WI38 (cell line): Measurements from ENCODE around the gene NCF4.

ENCODE experiments used
- H3K4me3 ChIP-seq: 2 replicates; pipeline ENCODE4 v1.5.1; 2011; ENCODE audit warnings: low read depth, mild to moderate bottlenecking, control low read depth, low read length
- TF ChIP-seq, protein P1 (sequence below): IDR thresholded peaks from 2 replicates; pipeline ENCODE4 v1.5.1; 2012; ENCODE audit warnings: low read depth, mild to moderate bottlenecking, control low read depth, low read length

NCF4 gene

DNA sequence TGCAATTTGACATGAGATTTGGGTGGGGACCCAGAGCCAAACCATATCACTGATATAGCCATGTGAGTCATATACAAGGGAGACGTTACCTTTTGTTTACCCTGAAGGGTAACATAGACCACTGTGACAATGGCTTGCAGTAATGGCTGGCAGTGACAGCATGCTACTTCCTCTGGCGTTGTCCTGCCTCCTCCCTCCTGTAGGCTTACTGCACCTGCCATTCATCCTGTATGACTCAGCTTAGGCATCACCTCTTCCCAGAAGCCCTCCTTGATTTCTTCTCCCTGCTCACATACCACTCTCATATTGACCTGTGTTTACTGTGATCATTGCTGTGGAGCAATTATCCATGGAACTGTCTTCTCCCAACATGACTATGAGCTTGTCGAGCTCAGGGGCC, 32.0 kb upstream of the NCF4 start:
- TF ChIP-seq, protein P1, sequence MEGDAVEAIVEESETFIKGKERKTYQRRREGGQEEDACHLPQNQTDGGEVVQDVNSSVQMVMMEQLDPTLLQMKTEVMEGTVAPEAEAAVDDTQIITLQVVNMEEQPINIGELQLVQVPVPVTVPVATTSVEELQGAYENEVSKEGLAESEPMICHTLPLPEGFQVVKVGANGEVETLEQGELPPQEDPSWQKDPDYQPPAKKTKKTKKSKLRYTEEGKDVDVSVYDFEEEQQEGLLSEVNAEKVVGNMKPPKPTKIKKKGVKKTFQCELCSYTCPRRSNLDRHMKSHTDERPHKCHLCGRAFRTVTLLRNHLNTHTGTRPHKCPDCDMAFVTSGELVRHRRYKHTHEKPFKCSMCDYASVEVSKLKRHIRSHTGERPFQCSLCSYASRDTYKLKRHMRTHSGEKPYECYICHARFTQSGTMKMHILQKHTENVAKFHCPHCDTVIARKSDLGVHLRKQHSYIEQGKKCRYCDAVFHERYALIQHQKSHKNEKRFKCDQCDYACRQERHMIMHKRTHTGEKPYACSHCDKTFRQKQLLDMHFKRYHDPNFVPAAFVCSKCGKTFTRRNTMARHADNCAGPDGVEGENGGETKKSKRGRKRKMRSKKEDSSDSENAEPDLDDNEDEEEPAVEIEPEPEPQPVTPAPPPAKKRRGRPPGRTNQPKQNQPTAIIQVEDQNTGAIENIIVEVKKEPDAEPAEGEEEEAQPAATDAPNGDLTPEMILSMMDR = no peak
- H3K4me3 ChIP-seq = no peak overlapping the region

DNA sequence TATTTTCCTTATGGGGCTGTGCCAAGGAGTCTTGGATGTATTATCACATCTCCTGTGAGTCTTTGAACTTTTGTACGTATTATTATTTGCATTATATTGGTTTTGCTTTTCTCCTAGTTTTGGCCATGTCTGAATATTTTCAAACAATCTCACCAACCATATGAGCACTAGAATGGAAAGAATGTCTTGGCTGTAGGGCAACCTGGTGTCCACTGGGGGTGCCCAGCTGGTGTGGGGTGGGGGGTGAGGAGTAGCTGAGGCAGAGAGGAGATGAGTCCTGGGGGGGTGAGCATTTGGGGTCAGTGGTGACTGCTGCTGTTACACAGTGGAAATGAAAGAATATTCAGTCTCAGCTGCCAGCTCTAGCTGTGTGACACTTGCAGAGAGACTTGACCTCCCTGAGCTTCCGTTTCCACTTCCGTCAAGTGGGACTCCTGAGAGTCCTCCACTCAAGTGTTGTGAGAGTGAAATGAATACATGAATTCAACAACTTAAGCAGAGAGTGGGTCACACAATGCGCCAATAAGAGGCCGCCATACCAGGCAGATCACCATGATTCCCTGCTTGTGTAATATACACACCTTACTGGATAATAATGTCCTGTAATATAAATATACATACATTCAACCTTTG, 31.3 kb upstream of the NCF4 start:
- TF ChIP-seq, protein P1 = no peak

GRCh38 chr22:36830601-36831000, 30.2 kb upstream of the NCF4 start:
- TF ChIP-seq, protein P1 = no peak
- no peak overlapping the region for H3K4me3 ChIP-seq

More for the DNA sequence above, 31.3 kb upstream of the NCF4 start:
- no peak overlapping the region for H3K4me3 ChIP-seq

GRCh38 chr22:36831206-36831605, 29.6 kb upstream of the NCF4 start:
- TF ChIP-seq, protein P1 = no peak

GRCh38 chr22:36831717-36832116, 29.1 kb upstream of the NCF4 start:
- H3K4me3 ChIP-seq = no peak overlapping the region
- TF ChIP-seq, protein P1 = no peak

More at GRCh38 chr22:36831206-36831605, 29.6 kb upstream of the NCF4 start:
- H3K4me3 ChIP-seq = no peak overlapping the region

GRCh38 chr22:36833073-36833472, 27.7 kb upstream of the NCF4 start:
- no peak overlapping the region for H3K4me3 ChIP-seq
- TF ChIP-seq, protein P1 = no peak

DNA sequence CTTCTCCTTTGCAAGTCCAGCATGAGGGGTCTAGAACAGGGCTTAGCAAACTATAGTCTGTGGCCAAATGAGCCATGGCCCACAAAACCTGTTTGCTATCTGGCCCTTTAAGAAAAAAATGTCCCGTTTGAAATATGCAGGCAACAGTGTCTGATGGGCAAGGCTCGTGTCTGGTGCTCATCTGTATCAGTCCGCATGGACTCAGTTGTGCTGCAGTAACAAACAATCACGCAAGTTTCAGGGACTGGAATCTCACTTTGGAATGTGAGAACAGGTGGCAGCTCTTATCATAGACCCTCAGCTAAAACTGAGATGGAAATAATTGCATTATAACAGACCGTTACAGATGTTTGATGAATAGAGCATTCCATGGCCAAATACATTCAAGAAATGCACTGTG, 24.9 kb upstream of the NCF4 start:
- TF ChIP-seq, protein P1 = no peak
- no peak overlapping the region for H3K4me3 ChIP-seq
